Hematopoietic multipotent progenitor cell treated with erythropoietin and hydrocortisone succinate and interleukin-3 and kit ligand, for 8 days (in vitro differentiated cells): Measurements from ENCODE around the gene CSN1S1.

Experiments used
- DNase-seq: peaks from one replicate; pipeline ENCODE4 v3.0.0-alpha.2; 2015

Gene CSN1S1

GRCh38 chr4:69994782-69995181 is 63.9 kb downstream of the CSN1S1 start:
- DNase-seq, result no peak

GRCh38 chr4:69995526-69996016 is 64.7 kb downstream of the CSN1S1 start, which contains the start of gene STATH:
STATH (plus strand) TSS chr4:69995966; CDS start chr4:69998438, 2,472 bp downstream.
- no peak for DNase-seq
